CD14-positive monocyte (primary cell): ENCODE measurements around the gene TMX4. TPM values are rescaled to one million over a fixed set of nuclear protein-coding genes. Genes with fewer than 3 reads are reported as not detected.
A peak's percentile ranks its signal among the peaks of the same experiment; 100 is the strongest.

Source experiments
- DNase-seq, 3 donors: peaks; one replicate each; pipeline ENCODE4 v3.0.0-alpha.2; 2011 to 2022
- H2AFZ ChIP-seq: 2 replicates; pipeline ENCODE4 v1.6.0; 2012; ENCODE audit warnings: mild to moderate bottlenecking, low read depth, low read length, inconsistent platforms; ENCODE audit not compliant: insufficient read depth, poor library complexity, severe bottlenecking
- H3K27ac ChIP-seq, 2 donors: 1 replicate in 1 of 2; 2 replicates in 1 of 2; pipeline ENCODE4 v1.5.1; 2012 to 2013; ENCODE audit warnings: low read length in 2 of 2, control low read depth in 1 of 2, inconsistent platforms in 1 of 2, low read depth in 1 of 2, mild to moderate bottlenecking in 1 of 2
- H3K27me3 ChIP-seq, 2 donors: one replicate each; pipeline versions ENCODE4 v1.6.0 to v1.6.1; 2011 to 2013; ENCODE audit warnings: low read length in 2 of 2; ENCODE audit not compliant: control insufficient read depth in 2 of 2, insufficient read depth in 2 of 2
- H3K36me3 ChIP-seq, 2 donors: replicated peaks in 1 of 2; 1 replicate in 1 of 2; 2 replicates in 1 of 2; pipeline versions ENCODE4 v1.5.1 to v1.6.1; 2012 to 2013; ENCODE audit warnings: low read length in 2 of 2, control low read depth in 1 of 2, inconsistent platforms in 1 of 2, mild to moderate bottlenecking in 1 of 2; ENCODE audit not compliant: insufficient read depth in 2 of 2, control insufficient read depth in 1 of 2
- H3K4me1 ChIP-seq, 2 donors: 1 replicate in 1 of 2; 2 replicates in 1 of 2; pipeline versions ENCODE4 v1.5.1 to v1.6.1; 2012 to 2013; ENCODE audit warnings: low read length in 2 of 2, control low read depth in 1 of 2, inconsistent platforms in 1 of 2, mild to moderate bottlenecking in 1 of 2, moderate library complexity in 1 of 2; ENCODE audit not compliant: insufficient read depth in 2 of 2, control insufficient read depth in 1 of 2
- H3K4me2 ChIP-seq: replicated peaks from 2 replicates; pipeline ENCODE3; 2012; ENCODE audit warnings: low read length, moderate library complexity, mild to moderate bottlenecking; ENCODE audit not compliant: poor library complexity, severe bottlenecking; ENCODE audit errors: extremely low read depth
- H3K4me3 ChIP-seq, 3 experiments: fragments of 200-600 bp in 1 of 3; sonication (generic) in 1 of 3; replicated peaks in 1 of 3; 1 replicate in 2 of 3; 2 replicates in 1 of 3; pipeline ENCODE4 v1.5.1; 2011 to 2013; ENCODE audit warnings: low read length in 3 of 3, mild to moderate bottlenecking in 3 of 3, control low read depth in 2 of 3, low read depth in 2 of 3, inconsistent platforms in 1 of 3, moderate library complexity in 1 of 3
- H3K79me2 ChIP-seq: 2 replicates; pipeline ENCODE4 v1.6.0; 2012; ENCODE audit warnings: mild to moderate bottlenecking, control low read depth, inconsistent platforms, low read length, moderate library complexity; ENCODE audit not compliant: insufficient read depth
- H3K9ac ChIP-seq: 2 replicates; pipeline ENCODE4 v1.6.0; 2017; ENCODE audit warnings: low read length, mild to moderate bottlenecking; ENCODE audit not compliant: insufficient read depth, poor library complexity, severe bottlenecking
- H3K9me3 ChIP-seq, 2 donors: replicated peaks in 1 of 2; 1 replicate in 1 of 2; 2 replicates in 1 of 2; pipeline versions ENCODE4 v1.5.1 to v1.6.1; 2012 to 2013; ENCODE audit warnings: low read length in 2 of 2, control low read depth in 1 of 2; ENCODE audit not compliant: control insufficient read depth in 1 of 2, insufficient read depth in 1 of 2
- H4K20me1 ChIP-seq: 2 replicates; pipeline ENCODE4 v1.6.0; 2012; ENCODE audit warnings: mild to moderate bottlenecking, low read length, control low read depth, moderate library complexity; ENCODE audit not compliant: insufficient read depth
- H3K27ac Mint-ChIP-seq, 7 donors: one replicate each; pipeline ENCODE4 v1.8.0; 2020; ENCODE audit warnings: mild to moderate bottlenecking in 7 of 7, mixed read lengths in 7 of 7, moderate library complexity in 6 of 7, inconsistent platforms in 2 of 7
- H3K27me3 Mint-ChIP-seq, 3 donors: one replicate each; pipeline ENCODE4 v1.8.0; 2021 to 2022; ENCODE audit warnings: low read depth in 3 of 3, mild to moderate bottlenecking in 3 of 3, mixed read lengths in 3 of 3, moderate library complexity in 3 of 3, inconsistent platforms in 1 of 3
- H3K36me3 Mint-ChIP-seq, 2 donors: one replicate each; pipeline ENCODE4 v1.8.0; 2020; ENCODE audit warnings: mixed read lengths in 2 of 2, inconsistent platforms in 1 of 2, mild to moderate bottlenecking in 1 of 2
- H3K4me1 Mint-ChIP-seq: one replicate; pipeline ENCODE4 v1.8.0; 2020; ENCODE audit warnings: mild to moderate bottlenecking, mixed read lengths
- H3K4me3 Mint-ChIP-seq, 2 donors: one replicate each; pipeline ENCODE4 v1.8.0; 2020; ENCODE audit warnings: mild to moderate bottlenecking in 2 of 2, mixed read lengths in 2 of 2, moderate library complexity in 1 of 2
- H3K9me3 Mint-ChIP-seq, 7 donors: one replicate each; pipeline ENCODE4 v1.8.0; 2020 to 2022; ENCODE audit warnings: mixed read lengths in 7 of 7, mild to moderate bottlenecking in 6 of 7, moderate library complexity in 6 of 7, inconsistent platforms in 2 of 7
- WGBS: methylation state at CpG from one replicate; pipeline ENCODE4 v1.1.5; 2013; ENCODE audit warnings: missing lambda C conversion rate; ENCODE audit not compliant: insufficient coverage; 5-methylcytosine and 5-hydroxymethylcytosine counted together
- intact Hi-C, 2 donors: fragments of 100-400 bp; cut with micrococcal nuclease; formaldehyde crosslinking; loops; one replicate each; pipeline versions ENCODE4 v1.15.0 to v1.15.1; 2023
- polyA plus RNA-seq, 3 donors: library from polyadenylated mRNA; depleted of rRNA in 1 of 3; unstranded in 2 of 3; stranded (reverse) in 1 of 3; fragments of 300-500 nt in 2 of 3; fragments of >200 nt in 1 of 3; fragmentation: Illumina TruSeq in 2 of 3; gene quantifications; 1 replicate in 2 of 3; 2 replicates in 1 of 3; pipeline ENCODE4 v1.2.3, GENCODE V29; 2012 to 2021
- TF ChIP-seq, protein P1 (sequence below): fragments of 200-600 bp; IDR thresholded peaks from one replicate; pipeline ENCODE4 v1.8.0; 2022; ENCODE audit warnings: antibody characterized with exemption, mild to moderate bottlenecking

The TMX4 gene
- polyA plus RNA-seq, 3 donors: 12.1 to 67.9 (median 55.2) TPM

DNA sequence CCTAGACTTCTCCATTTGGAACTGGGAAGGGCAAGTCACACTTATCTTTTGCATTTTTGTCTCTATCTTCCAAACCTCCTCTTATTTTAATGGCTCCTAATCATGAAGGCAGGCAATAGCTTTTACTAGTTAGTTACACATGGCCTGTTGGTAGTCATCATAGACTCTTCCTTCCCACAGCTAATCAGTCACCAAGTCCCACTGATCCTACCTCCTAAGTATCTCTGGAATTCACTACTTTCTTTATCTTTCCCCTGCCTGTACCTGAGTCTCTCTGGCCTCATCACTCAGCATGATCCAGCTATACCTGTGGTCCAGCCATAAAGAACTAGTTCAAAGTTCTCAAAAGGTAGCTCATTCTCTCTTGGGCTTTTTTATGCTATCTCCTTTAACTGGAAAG, 18.8 kb downstream of the TMX4 start:
- Mint-ChIP-seq H3K27me3 (no peaks in the 10 kb centered on the region), H3K27ac (peak overlapping the region in 3 of 7 donors; percentile 6 to 30 (median 17)), H3K36me3 (peaks cover 42 to 45% of the 10 kb centered on the region in 2 donors), H3K9me3 (no peaks in the 10 kb centered on the region), H3K4me3 (no peak overlapping the region), H3K4me1 (peaks cover 3% of the 10 kb centered on the region)
- TF ChIP-seq, protein P1, sequence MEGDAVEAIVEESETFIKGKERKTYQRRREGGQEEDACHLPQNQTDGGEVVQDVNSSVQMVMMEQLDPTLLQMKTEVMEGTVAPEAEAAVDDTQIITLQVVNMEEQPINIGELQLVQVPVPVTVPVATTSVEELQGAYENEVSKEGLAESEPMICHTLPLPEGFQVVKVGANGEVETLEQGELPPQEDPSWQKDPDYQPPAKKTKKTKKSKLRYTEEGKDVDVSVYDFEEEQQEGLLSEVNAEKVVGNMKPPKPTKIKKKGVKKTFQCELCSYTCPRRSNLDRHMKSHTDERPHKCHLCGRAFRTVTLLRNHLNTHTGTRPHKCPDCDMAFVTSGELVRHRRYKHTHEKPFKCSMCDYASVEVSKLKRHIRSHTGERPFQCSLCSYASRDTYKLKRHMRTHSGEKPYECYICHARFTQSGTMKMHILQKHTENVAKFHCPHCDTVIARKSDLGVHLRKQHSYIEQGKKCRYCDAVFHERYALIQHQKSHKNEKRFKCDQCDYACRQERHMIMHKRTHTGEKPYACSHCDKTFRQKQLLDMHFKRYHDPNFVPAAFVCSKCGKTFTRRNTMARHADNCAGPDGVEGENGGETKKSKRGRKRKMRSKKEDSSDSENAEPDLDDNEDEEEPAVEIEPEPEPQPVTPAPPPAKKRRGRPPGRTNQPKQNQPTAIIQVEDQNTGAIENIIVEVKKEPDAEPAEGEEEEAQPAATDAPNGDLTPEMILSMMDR: no peak
- H3K4me3 ChIP-seq: no peak overlapping the region
- H3K9ac ChIP-seq: no peak overlapping the region
- no peak overlapping the region for H3K4me2 ChIP-seq
- H2AFZ ChIP-seq: no peak overlapping the region
- H3K9me3 ChIP-seq: no peaks in the 10 kb centered on the region
- DNase-seq: no peak
- no peaks in the 10 kb centered on the region for H3K79me2 ChIP-seq
- H3K36me3 ChIP-seq: peaks cover 61 to 86% of the 10 kb centered on the region in 2 donors
- H4K20me1 ChIP-seq: no peaks in the 10 kb centered on the region
- H3K27ac ChIP-seq: no peak overlapping the region
- H3K27me3 ChIP-seq: no peaks in the 10 kb centered on the region
- H3K4me1 ChIP-seq: no peaks in the 10 kb centered on the region
- intact Hi-C loops: no loop called here

DNA sequence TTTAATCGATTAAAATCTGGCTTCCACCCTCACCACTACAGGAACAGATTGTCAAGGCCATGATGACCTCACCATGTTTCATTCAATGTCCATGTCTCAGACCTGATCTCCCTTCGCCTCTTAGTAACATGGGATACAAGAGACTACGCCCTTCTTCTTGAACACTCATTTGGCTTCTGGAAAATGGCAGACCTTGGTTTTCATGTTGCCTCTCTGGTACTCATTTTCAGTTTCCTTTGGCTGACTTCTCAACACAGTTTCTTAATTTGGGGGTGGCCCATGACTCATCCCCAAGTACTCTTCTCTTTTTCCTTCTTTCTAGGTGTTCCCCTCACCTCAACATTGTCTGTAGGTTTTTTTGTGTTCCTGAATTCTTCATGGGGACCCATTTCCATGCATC, 22.7 kb downstream of the TMX4 start:
- no peak overlapping the region for H3K4me2 ChIP-seq
- no peaks in the 10 kb centered on the region for H3K27me3 Mint-ChIP-seq
- 90% methylated on average over 3 of the region's 3 CpGs for WGBS

More for the DNA sequence above, 22.7 kb downstream of the TMX4 start:
- TF ChIP-seq, protein P1: no peak
- Histone ChIP-seq H3K9me3 (peaks cover 0 to 13% of the 10 kb centered on the region in 2 donors), H3K79me2 (no peaks in the 10 kb centered on the region), H3K4me3 (no peak overlapping the region), H3K4me1 (no peaks in the 10 kb centered on the region), H3K27me3 (no peaks in the 10 kb centered on the region), H2AFZ (no peak overlapping the region), H4K20me1 (no peaks in the 10 kb centered on the region), H3K9ac (no peak overlapping the region), H3K27ac (no peak overlapping the region), H3K36me3 (peaks cover 72 to 98% of the 10 kb centered on the region in 2 donors)
- Mint-ChIP-seq H3K9me3 (peaks cover 0 to 7% (median 3%) of the 10 kb centered on the region in 7 donors), H3K27ac (no peak overlapping the region), H3K36me3 (peaks cover 41 to 53% of the 10 kb centered on the region in 2 donors), H3K4me3 (no peak overlapping the region), H3K4me1 (peaks cover 3% of the 10 kb centered on the region)
- intact Hi-C loops: no loop called here
- peak in 1 of 3 donors; percentile 35 for DNase-seq
